Measurements from ENCODE around the gene NFYC. TPM values are rescaled to one million over a fixed set of nuclear protein-coding genes. Genes with fewer than 3 reads are reported as not detected.

The NFYC gene
- total RNA-seq, 1 experiment from 2014 or later: 63.3 TPM

GRCh38 chr1:40780678-40781607 is 89.4 kb downstream of the NFYC start:
- ChIA-PET POLR2A (no interaction called here), CTCF (interaction anchor here (0.5 kb wide), 1 partner anchor 168 kb away, joined by 5 read pairs; no protein-coding TSS in a partner anchor)
- no peaks in the 10 kb centered on the region for H4K20me1 ChIP-seq (ENCODE audit: insufficient read depth)

More at GRCh38 chr1:40780678-40781607, 89.4 kb downstream of the NFYC start:
- Histone ChIP-seq H3K27me3 (ENCODE audit: insufficient read depth, low read length) (no peaks in the 10 kb centered on the region), H3K9ac (ENCODE audit: low read length) (no peak overlapping the region), H3K27ac (ENCODE audit: low read depth, low read length) (no peak overlapping the region), H3K36me3 (ENCODE audit: control insufficient read depth in 1 of 2, insufficient read depth in 2 of 2, low read length in 2 of 2) (no peaks in the 10 kb centered on the region; a peak in 1 of 4 replicates), H3K4me2 (ENCODE audit: low read length) (no peak overlapping the region), H3K9me3 (ENCODE audit: control insufficient read depth in 1 of 2, insufficient read depth in 1 of 2, low read depth in 1 of 2, low read length in 2 of 2) (no peaks in the 10 kb centered on the region), H3K4me1 (ENCODE audit: control insufficient read depth in 1 of 2, insufficient read depth in 2 of 2, low read length in 2 of 2) (peaks cover 11 to 38% of the 10 kb centered on the region in 2 experiments), H3K79me2 (ENCODE audit: insufficient read depth, low read length) (no peaks in the 10 kb centered on the region), H2AFZ (ENCODE audit: low read depth, low read length, poor library complexity, severe bottlenecking) (no peak overlapping the region), H3K4me3 (replicated peaks in 1 of 2; ENCODE audit: low read depth in 1 of 2, low read length in 2 of 2) (no peak overlapping the region), H3K9me2 (ENCODE audit: insufficient read depth) (no peaks in the 10 kb centered on the region)
- no peak for ATAC-seq
- RAD21 ChIA-PET (ENCODE audit: low non-redundant PET in 1 of 2, low total read pairs in 2 of 2, uncharacterized antibody in 2 of 2, unreplicated experiment in 2 of 2): no interaction called here
- TF ChIP-seq ZFX (IDR thresholded peaks at IDR 0.05): no peak
- TF ChIP-seq SP1 (IDR thresholded peaks at IDR 0.05; ENCODE audit: low read depth): no peak
- no peak for TF ChIP-seq POLR2A (IDR thresholded peaks at IDR 0.05; ENCODE audit: borderline replicate concordance, extremely low read depth, insufficient read depth, insufficient read length)
- TF ChIP-seq EGR1 (IDR thresholded peaks at IDR 0.05; ENCODE audit: low read depth): no peak
- TF ChIP-seq POLR2AphosphoS5 (IDR thresholded peaks at IDR 0.05; ENCODE audit: low read depth, low read length): no peak
- no peak for TF ChIP-seq CBX3 (IDR thresholded peaks at IDR 0.05; ENCODE audit: low read depth)
- TF ChIP-seq CEBPB (IDR thresholded peaks at IDR 0.05; ENCODE audit: low read depth): no peak
- no peak for TF ChIP-seq JUND (IDR thresholded peaks at IDR 0.05)
- no peak for TF ChIP-seq CTCF (IDR thresholded peaks at IDR 0.05 in 2 of 3, conservative IDR thresholded peaks at IDR 0.05 in 1 of 3; ENCODE audit: borderline replicate concordance in 1 of 3, insufficient read depth in 1 of 3, low read depth in 2 of 3, low read length in 2 of 3)
- no peak for TF ChIP-seq REST (IDR thresholded peaks at IDR 0.05; ENCODE audit: low read depth)
- TF ChIP-seq SRF (IDR thresholded peaks at IDR 0.05; ENCODE audit: low read depth): no peak
- no peak for TF ChIP-seq FOSL1 (IDR thresholded peaks at IDR 0.05; ENCODE audit: low read depth)
- TF ChIP-seq ATF3 (IDR thresholded peaks at IDR 0.05): no peak
- no peak for TF ChIP-seq MAX (IDR thresholded peaks at IDR 0.05)
- no peak for DNase-seq (ENCODE audit: low read depth, low spot score)
- intact Hi-C loops (cut with micrococcal nuclease): no loop called here
- BruUV-seq (replicated peaks): no TSS peak
